Measurements from ENCODE around the gene TLE3.
"Not testable (repeated sequence)": the region's sequence is repeated elsewhere in the genome, so short reads cannot be mapped to it uniquely, and the experiment has no call there.

Gene TLE3

DNA sequence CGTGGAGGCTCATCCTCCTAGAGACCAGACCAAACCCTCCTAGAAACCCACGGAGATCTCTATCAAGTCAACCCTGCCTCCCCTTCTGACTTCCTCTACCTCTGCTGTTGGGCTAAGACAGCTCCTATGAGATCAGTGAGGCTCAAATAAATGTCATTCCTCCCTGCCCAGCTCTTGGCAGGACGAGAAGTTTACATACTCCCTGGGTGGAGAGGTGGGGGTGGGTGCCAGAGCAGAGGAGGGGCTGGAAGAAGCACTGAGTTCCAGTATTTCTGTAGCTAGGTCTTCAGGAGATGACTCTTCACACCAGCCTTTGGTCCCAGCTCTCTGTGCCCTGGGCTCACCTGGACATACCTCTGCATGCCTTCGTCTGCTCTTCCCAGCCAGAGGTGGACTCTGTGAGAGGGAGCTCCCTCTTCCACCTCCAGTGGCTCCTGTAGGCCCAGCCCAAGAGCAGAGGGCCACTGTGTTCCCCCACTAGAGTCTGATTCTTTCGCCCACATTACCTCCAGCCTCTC, 42.4 kb upstream of the TLE3 start:
- Histone ChIP-seq H3K4me1 (ENCODE audit: control insufficient read depth in 5 of 5, insufficient read depth in 5 of 5, low read length in 5 of 5) (peaks cover 2 to 33% (median 25%) of the 10 kb centered on the region in 5 donors), H3K9ac (ENCODE audit: low read length in 5 of 5) (no peak overlapping the region), H3K27ac (ENCODE audit: low read depth, low read length) (no peak overlapping the region), H3K9me3 (ENCODE audit: control insufficient read depth in 5 of 5, low read length in 5 of 5) (no peaks in the 10 kb centered on the region), H3K27me3 (ENCODE audit: control insufficient read depth in 5 of 5, insufficient read depth in 4 of 5, low read length in 5 of 5) (peaks cover 0 to 22% (median 0%) of the 10 kb centered on the region in 5 donors), H3K4me3 (ENCODE audit: low read depth in 1 of 5, low read length in 5 of 5) (no peak overlapping the region), H3K36me3 (ENCODE audit: control insufficient read depth in 5 of 5, insufficient read depth in 5 of 5, low read length in 5 of 5) (no peaks in the 10 kb centered on the region)

DNA sequence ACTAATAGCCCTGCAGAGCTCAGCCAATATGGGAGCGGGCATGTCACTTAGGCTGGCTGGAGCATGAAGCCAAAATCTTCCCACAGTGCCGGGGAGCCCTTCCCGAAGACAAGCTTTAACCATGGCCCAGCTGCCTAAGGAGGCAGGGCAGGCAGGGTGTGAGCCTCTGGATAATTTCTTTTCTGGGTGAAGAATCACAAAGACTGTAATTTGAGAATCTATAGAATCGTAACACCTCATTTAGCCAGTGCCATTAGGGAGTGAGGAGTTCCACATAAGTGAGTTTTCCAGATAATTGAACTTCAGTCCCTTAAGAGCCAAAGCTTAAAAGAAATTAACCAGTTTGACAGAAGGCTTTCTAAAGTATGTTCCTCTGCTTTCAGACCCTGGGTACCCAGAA, 40.2 kb upstream of the TLE3 start:
- Histone ChIP-seq H3K9ac (ENCODE audit: low read length in 5 of 5) (no peak overlapping the region), H3K27me3 (ENCODE audit: control insufficient read depth in 5 of 5, insufficient read depth in 4 of 5, low read length in 5 of 5) (peaks cover 0 to 13% (median 0%) of the 10 kb centered on the region in 5 donors), H3K4me3 (ENCODE audit: low read depth in 1 of 5, low read length in 5 of 5) (no peak overlapping the region), H3K9me3 (ENCODE audit: control insufficient read depth in 5 of 5, low read length in 5 of 5) (no peaks in the 10 kb centered on the region), H3K4me1 (ENCODE audit: control insufficient read depth in 5 of 5, insufficient read depth in 5 of 5, low read length in 5 of 5) (peaks cover 2 to 33% (median 27%) of the 10 kb centered on the region in 5 donors), H3K27ac (ENCODE audit: low read depth, low read length) (no peak overlapping the region), H3K36me3 (ENCODE audit: control insufficient read depth in 5 of 5, insufficient read depth in 5 of 5, low read length in 5 of 5) (no peaks in the 10 kb centered on the region)

DNA sequence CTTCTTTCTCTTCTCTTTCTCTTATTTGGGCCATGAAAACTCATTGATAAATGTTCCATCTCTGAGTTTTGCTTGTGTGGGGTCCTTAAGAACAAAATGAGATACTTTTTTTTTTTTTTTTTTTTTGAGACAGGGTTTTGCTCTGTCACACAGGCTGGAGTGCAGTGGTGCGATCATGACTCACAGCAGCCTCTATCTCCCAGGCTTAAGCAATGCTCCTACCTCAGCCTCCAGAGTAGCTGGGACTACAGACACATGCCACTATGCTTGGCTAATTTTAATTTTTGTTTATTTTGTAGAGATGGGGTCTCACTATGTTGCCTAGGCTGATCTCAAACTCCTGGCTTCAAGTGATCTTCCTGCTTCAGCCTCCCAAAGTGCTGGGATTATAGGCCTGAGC, 39.3 kb upstream of the TLE3 start:
- not testable (repeated sequence) for H3K27me3 ChIP-seq (ENCODE audit: control insufficient read depth in 5 of 5, insufficient read depth in 4 of 5, low read length in 5 of 5); H3K9me3 ChIP-seq (ENCODE audit: control insufficient read depth in 5 of 5, low read length in 5 of 5); H3K9ac ChIP-seq (ENCODE audit: low read length in 5 of 5); H3K36me3 ChIP-seq (ENCODE audit: control insufficient read depth in 5 of 5, insufficient read depth in 5 of 5, low read length in 5 of 5); H3K4me3 ChIP-seq (ENCODE audit: low read depth in 1 of 5, low read length in 5 of 5); H3K27ac ChIP-seq (ENCODE audit: low read depth, low read length)
- H3K4me1 ChIP-seq (ENCODE audit: control insufficient read depth in 5 of 5, insufficient read depth in 5 of 5, low read length in 5 of 5): peaks cover 2 to 27% (median 19%) of the 10 kb centered on the region in 5 donors

GRCh38 chr15:70133781-70134421, 36.2 kb upstream of the TLE3 start:
- Histone ChIP-seq H3K9ac (ENCODE audit: low read length in 5 of 5) (no peak overlapping the region), H3K27me3 (ENCODE audit: control insufficient read depth in 5 of 5, insufficient read depth in 4 of 5, low read length in 5 of 5) (peaks cover 0 to 2% (median 0%) of the 10 kb centered on the region in 5 donors), H3K36me3 (ENCODE audit: control insufficient read depth in 5 of 5, insufficient read depth in 5 of 5, low read length in 5 of 5) (no peaks in the 10 kb centered on the region), H3K27ac (ENCODE audit: low read depth, low read length) (no peak overlapping the region), H3K4me3 (ENCODE audit: low read depth in 1 of 5, low read length in 5 of 5) (no peak overlapping the region), H3K4me1 (ENCODE audit: control insufficient read depth in 5 of 5, insufficient read depth in 5 of 5, low read length in 5 of 5) (peaks cover 0 to 7% (median 5%) of the 10 kb centered on the region in 5 donors), H3K9me3 (ENCODE audit: control insufficient read depth in 5 of 5, low read length in 5 of 5) (no peaks in the 10 kb centered on the region)

DNA sequence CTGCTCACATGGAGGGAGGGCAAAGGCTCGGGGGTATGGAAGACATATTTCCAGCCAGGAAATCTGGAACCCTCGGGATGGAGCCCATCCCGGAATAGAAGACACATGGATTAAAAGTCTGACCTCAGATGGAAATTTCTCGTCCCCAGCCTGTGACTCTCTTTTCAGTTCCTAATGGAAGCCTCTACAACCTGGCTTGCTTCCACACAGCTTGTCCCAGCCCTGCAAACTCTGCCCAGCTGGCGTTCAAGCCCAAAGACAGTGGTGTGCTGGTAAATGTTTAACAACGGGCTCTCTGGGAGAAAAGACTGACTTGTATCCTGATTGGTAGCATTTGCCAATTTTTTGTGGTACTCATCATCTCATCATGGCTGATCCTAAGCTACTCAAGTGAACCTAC, 35.6 kb upstream of the TLE3 start:
- Histone ChIP-seq H3K36me3 (ENCODE audit: control insufficient read depth in 5 of 5, insufficient read depth in 5 of 5, low read length in 5 of 5) (no peaks in the 10 kb centered on the region), H3K27ac (ENCODE audit: low read depth, low read length) (no peak overlapping the region), H3K9me3 (ENCODE audit: control insufficient read depth in 5 of 5, low read length in 5 of 5) (no peaks in the 10 kb centered on the region), H3K4me3 (ENCODE audit: low read depth in 1 of 5, low read length in 5 of 5) (no peak overlapping the region), H3K9ac (ENCODE audit: low read length in 5 of 5) (no peak overlapping the region), H3K27me3 (ENCODE audit: control insufficient read depth in 5 of 5, insufficient read depth in 4 of 5, low read length in 5 of 5) (peaks cover 0 to 2% (median 0%) of the 10 kb centered on the region in 5 donors), H3K4me1 (ENCODE audit: control insufficient read depth in 5 of 5, insufficient read depth in 5 of 5, low read length in 5 of 5) (peaks cover 0 to 7% (median 5%) of the 10 kb centered on the region in 5 donors)

DNA sequence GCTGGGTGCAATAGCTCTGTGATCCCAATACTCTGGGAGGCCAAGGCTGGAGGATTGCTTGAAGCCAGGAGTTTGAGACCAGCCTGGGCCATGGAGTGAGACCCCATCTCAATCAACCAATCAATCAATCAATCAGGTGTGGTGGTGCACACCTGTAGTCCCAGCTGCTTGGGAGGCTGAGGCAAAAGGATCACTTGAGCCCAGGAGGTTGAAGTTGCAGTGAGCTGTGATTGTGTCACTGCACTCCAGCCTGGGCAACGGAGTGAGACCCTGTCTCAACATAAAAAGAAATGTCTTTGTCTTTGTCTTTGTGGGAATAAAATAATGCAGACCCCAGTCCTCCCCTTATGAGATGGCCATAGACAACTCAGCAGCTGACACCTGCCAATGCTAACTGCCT, 34.9 kb upstream of the TLE3 start:
- H3K4me1 ChIP-seq (ENCODE audit: control insufficient read depth in 5 of 5, insufficient read depth in 5 of 5, low read length in 5 of 5): peaks cover 0 to 12% (median 11%) of the 10 kb centered on the region in 5 donors
- no peaks in the 10 kb centered on the region for H3K36me3 ChIP-seq (ENCODE audit: control insufficient read depth in 5 of 5, insufficient read depth in 5 of 5, low read length in 5 of 5)
- no peak overlapping the region for H3K27ac ChIP-seq (ENCODE audit: low read depth, low read length)
- peaks cover 0 to 2% (median 0%) of the 10 kb centered on the region in 5 donors for H3K27me3 ChIP-seq (ENCODE audit: control insufficient read depth in 5 of 5, insufficient read depth in 4 of 5, low read length in 5 of 5)
- no peak overlapping the region for H3K9ac ChIP-seq (ENCODE audit: low read length in 5 of 5)
- no peaks in the 10 kb centered on the region for H3K9me3 ChIP-seq (ENCODE audit: control insufficient read depth in 5 of 5, low read length in 5 of 5)
- H3K4me3 ChIP-seq (ENCODE audit: low read depth in 1 of 5, low read length in 5 of 5): no peak overlapping the region

DNA sequence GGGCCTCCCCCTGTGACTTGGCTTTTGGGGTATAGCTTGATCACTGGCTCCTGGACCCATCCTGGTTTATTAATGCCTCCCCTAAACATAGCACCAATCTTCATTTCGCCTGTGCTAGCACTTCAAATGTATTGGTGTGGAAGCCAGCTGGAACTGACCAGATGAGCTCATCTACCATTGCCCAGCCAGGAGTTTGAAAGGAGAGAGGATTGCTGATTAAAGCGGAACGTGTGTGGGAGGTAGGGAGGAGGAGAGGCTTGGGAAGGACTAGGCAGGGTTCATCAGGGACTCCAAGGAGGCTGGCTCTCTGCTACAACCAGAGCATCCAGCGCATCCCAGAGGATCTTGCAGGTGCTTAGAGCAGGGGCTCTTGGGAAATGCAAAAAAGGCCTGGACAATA, 34.4 kb upstream of the TLE3 start:
- H3K4me3 ChIP-seq (ENCODE audit: low read depth in 1 of 5, low read length in 5 of 5): no peak overlapping the region
- peaks cover 0 to 2% (median 0%) of the 10 kb centered on the region in 5 donors for H3K27me3 ChIP-seq (ENCODE audit: control insufficient read depth in 5 of 5, insufficient read depth in 4 of 5, low read length in 5 of 5)
- no peaks in the 10 kb centered on the region for H3K9me3 ChIP-seq (ENCODE audit: control insufficient read depth in 5 of 5, low read length in 5 of 5)
- no peak overlapping the region for H3K9ac ChIP-seq (ENCODE audit: low read length in 5 of 5)
- peaks cover 0 to 16% (median 15%) of the 10 kb centered on the region in 5 donors for H3K4me1 ChIP-seq (ENCODE audit: control insufficient read depth in 5 of 5, insufficient read depth in 5 of 5, low read length in 5 of 5)
- no peaks in the 10 kb centered on the region for H3K36me3 ChIP-seq (ENCODE audit: control insufficient read depth in 5 of 5, insufficient read depth in 5 of 5, low read length in 5 of 5)
- H3K27ac ChIP-seq (ENCODE audit: low read depth, low read length): no peak overlapping the region

DNA sequence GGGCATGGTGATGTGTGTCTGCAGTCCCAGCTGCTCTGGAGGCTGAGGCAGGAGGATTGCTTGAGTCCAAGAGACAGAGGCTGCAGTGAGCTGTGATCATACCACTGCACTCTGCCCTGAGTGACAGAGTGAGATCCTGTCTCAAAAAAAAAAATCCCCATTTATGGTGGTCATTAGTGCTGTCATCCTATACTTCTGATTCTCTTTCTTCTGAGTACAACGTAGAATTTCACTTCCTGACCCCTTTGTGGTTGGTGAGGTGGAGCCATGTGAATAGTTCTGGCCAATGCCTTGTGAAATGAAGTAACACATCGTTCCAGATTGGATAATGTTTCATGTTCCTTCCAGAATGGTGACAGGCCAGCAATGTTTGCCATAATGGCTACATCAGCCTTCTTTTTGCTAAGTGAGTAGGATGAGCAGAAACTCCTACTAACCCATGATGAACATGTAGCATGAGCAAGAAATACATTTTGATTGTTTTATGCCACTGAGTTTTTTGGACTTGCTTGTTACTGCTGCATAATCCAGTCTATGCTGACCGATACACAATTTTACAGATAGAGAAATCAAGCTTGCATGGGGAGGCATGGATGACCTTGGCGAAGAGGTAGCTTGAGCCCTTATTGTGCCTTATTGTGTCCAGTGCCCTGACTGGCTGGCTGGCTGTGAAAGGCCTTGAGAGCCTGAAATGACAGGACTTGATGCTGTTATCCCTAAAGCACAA, 30.9 kb upstream of the TLE3 start:
- Histone ChIP-seq H3K27me3 (ENCODE audit: control insufficient read depth in 5 of 5, insufficient read depth in 4 of 5, low read length in 5 of 5) (no peaks in the 10 kb centered on the region), H3K9ac (ENCODE audit: low read length in 5 of 5) (no peak overlapping the region), H3K4me1 (ENCODE audit: control insufficient read depth in 5 of 5, insufficient read depth in 5 of 5, low read length in 5 of 5) (peaks cover 0 to 25% (median 20%) of the 10 kb centered on the region in 5 donors), H3K4me3 (ENCODE audit: low read depth in 1 of 5, low read length in 5 of 5) (no peak overlapping the region), H3K27ac (ENCODE audit: low read depth, low read length) (no peak overlapping the region), H3K36me3 (ENCODE audit: control insufficient read depth in 5 of 5, insufficient read depth in 5 of 5, low read length in 5 of 5) (no peaks in the 10 kb centered on the region), H3K9me3 (ENCODE audit: control insufficient read depth in 5 of 5, low read length in 5 of 5) (no peaks in the 10 kb centered on the region)

GRCh38 chr15:70127770-70128413, 30.2 kb upstream of the TLE3 start:
- H3K27me3 ChIP-seq (ENCODE audit: control insufficient read depth in 5 of 5, insufficient read depth in 4 of 5, low read length in 5 of 5): no peaks in the 10 kb centered on the region
- H3K4me3 ChIP-seq (ENCODE audit: low read depth in 1 of 5, low read length in 5 of 5): no peak overlapping the region
- no peaks in the 10 kb centered on the region for H3K36me3 ChIP-seq (ENCODE audit: control insufficient read depth in 5 of 5, insufficient read depth in 5 of 5, low read length in 5 of 5)
- peak overlapping the region; percentile 18 for H3K27ac ChIP-seq (ENCODE audit: low read depth, low read length)
- H3K9ac ChIP-seq (ENCODE audit: low read length in 5 of 5): no peak overlapping the region
- H3K4me1 ChIP-seq (ENCODE audit: control insufficient read depth in 5 of 5, insufficient read depth in 5 of 5, low read length in 5 of 5): peaks cover 0 to 21% (median 18%) of the 10 kb centered on the region in 5 donors
- no peaks in the 10 kb centered on the region for H3K9me3 ChIP-seq (ENCODE audit: control insufficient read depth in 5 of 5, low read length in 5 of 5)

GRCh38 chr15:70127288-70127746, 29.6 kb upstream of the TLE3 start:
- H3K27me3 ChIP-seq (ENCODE audit: control insufficient read depth in 5 of 5, insufficient read depth in 4 of 5, low read length in 5 of 5): no peaks in the 10 kb centered on the region

More at GRCh38 chr15:70127288-70127746, 29.6 kb upstream of the TLE3 start:
- Histone ChIP-seq H3K9me3 (ENCODE audit: control insufficient read depth in 5 of 5, low read length in 5 of 5) (no peaks in the 10 kb centered on the region), H3K4me1 (ENCODE audit: control insufficient read depth in 5 of 5, insufficient read depth in 5 of 5, low read length in 5 of 5) (peaks cover 0 to 26% (median 19%) of the 10 kb centered on the region in 5 donors), H3K4me3 (ENCODE audit: low read depth in 1 of 5, low read length in 5 of 5) (no peak overlapping the region), H3K27ac (ENCODE audit: low read depth, low read length) (peak overlapping the region; percentile 18), H3K9ac (ENCODE audit: low read length in 5 of 5) (no peak overlapping the region), H3K36me3 (ENCODE audit: control insufficient read depth in 5 of 5, insufficient read depth in 5 of 5, low read length in 5 of 5) (no peaks in the 10 kb centered on the region)

Data from subcutaneous abdominal adipose tissue (tissue), 5 donors.